NCI-H748 (cell line): ENCODE measurements around the gene TMEM115.

Experiments used
- DNase-seq: peaks from one replicate; lab custom pipeline; 2025; ENCODE audit not compliant: unreplicated experiment; lab: John Stamatoyannopoulos, UW

Gene TMEM115

GRCh38 chr3:50358911-50359759 is at the start of gene TMEM115:
TSS of gene TMEM115 (minus strand) at chr3:50359521. CDS start at chr3:50359063, 458 bp downstream.
- DNase-seq = peak; percentile 96

- no peak for DNase-seq
Measured at GRCh38 chr3:50408443-50408944, 49.2 kb upstream of the TMEM115 start.

DNA sequence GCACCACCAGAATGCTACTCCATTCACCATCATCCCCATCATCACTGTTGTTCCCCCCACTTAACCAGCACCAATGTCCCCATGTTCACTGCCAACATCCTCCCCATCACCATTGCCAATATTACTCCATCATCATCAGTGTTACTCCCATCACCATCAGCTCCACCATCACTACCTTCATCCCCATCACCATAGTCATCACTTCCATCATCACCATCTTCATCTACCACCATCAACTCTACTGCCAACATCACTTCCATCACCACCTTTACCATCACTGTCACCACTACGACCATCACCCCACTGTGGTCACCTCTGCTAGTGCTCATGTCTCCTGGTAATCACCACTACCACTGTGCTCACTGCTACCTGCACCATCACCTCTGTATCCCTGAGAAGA is 47.2 kb upstream of the TMEM115 start:
- no peak for DNase-seq

DNA sequence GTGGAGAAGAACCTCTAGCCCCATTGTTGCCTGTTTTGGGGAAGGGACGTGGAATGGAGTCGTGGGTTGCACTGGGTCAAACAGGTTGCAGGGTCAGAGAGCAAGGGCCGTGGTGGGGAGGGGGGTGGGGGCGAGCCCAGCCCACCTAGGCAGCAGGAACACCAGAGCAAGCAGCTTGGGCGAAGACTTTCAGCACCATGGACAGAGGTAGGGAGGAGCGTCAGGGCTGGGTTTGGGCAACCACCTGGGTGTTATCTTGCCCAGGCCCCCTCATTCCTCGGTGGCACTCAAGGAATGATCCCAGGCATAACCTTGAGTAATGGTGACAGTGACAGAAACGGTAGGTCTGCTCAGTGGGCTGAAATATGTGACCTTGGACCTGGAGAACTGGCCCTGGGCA is 45.9 kb upstream of the TMEM115 start:
- no peak for DNase-seq

DNA sequence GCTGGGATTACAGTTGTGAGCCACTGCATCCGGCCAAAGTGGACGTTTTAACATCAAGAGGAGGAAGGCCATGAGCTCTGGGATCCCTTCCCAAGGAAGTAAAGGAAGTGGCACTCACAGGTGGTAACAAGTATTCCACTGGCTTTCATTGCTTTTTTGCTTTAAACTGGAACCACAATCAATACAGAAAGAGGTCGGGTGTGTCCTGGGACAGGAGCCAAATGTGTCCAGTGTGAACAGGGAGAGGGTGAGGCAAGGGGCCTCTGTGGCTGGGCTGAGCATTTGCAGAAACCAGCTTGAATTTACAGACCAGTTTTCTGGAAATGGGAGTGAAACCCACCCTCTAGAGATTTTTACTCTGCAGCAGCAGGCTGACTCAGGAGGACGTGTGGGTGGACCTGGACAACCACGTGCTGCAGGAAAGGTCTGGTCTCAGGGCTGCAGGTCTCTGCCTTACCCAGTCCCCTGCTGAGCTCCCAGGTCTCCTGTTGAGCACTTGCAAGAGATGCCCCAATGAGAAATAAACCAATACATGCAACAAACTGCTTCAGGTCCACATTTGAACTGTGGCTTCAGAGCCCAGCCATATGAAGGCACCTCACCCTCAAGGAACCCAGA is 42.8 kb upstream of the TMEM115 start:
- no peak for DNase-seq

GRCh38 chr3:50396502-50396901 is 37.2 kb upstream of the TMEM115 start:
- DNase-seq = no peak

DNA sequence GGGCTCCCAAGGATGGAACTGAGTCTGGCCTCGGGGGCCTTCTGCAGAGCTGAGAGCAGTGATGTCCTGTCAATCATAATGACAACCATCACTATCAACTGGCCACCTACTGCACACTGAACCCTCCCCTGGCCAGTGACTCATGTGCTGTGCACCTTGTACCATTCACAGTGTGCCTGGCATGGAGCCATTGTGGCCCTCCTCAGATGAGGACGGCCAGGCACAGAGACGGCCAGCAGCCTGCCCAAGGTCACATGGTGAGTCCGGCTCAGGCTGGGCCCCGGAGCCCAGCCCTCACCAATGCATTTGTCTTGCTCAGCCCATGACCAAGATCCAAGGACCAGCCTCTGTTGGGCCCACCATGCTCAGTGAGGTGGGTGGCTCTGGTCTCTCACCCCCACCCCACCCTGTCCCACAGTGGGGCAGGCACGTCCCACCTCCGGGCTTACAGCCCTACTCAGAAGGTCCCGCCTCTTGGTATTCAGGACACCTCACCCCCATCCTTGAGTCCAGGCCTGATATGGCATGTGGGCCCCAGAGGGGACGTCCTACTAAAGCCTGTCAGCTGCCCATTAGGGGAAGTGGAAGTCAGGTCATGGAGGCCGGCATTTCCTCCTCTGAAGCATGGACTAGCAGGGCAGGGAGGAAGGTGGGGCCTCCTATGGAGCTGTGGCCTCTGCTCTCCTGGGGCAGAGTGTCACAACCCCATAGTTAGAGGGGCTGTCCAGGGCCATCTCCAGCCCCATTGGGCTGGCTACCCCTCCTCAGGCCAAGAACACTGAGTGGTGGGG is 35.9 kb upstream of the TMEM115 start:
- DNase-seq = no peak

GRCh38 chr3:50393061-50393460 is 33.7 kb upstream of the TMEM115 start:
- no peak for DNase-seq

GRCh38 chr3:50392101-50392715 is 32.9 kb upstream of the TMEM115 start:
- DNase-seq = no peak

DNA sequence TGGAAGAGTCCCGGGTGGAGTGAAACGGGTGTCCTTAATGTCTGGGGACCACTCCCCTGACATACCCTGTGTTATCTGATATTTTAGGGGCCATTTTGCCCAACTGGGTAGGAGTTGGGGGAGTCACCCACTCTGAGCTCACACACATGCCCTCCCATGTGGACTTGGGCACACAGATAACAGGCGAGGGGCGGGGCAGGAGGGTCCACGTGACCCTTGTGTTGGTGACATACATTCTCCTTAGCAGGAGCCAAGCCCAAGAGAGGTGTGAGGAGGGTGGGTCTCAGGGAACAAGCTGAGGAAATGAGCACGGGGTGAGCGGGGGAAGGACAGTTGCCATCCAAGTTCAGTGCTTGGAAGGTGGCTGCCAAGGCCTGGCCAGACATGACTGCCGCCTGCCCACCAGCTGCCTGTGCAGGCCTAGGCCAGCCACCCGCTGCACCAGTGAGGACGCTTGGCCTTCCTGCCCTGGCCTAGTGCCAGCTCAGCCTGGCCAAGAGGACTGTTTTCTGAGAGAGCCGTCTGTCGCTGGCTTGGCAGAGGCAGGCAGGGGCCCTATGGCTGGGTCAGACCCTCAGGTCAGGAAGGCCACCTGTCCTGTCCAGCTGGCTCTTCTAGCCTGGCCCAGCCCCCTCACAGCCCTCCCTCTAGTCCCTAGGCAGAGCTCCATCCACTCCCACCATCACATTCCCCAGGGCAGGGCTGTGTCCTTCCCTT is 31.3 kb upstream of the TMEM115 start:
- DNase-seq = peak; percentile 3

- DNase-seq = no peak
Measured at GRCh38 chr3:50389414-50389767, 30.1 kb upstream of the TMEM115 start.

GRCh38 chr3:50388720-50389413 is 29.5 kb upstream of the TMEM115 start:
- no peak for DNase-seq

DNA sequence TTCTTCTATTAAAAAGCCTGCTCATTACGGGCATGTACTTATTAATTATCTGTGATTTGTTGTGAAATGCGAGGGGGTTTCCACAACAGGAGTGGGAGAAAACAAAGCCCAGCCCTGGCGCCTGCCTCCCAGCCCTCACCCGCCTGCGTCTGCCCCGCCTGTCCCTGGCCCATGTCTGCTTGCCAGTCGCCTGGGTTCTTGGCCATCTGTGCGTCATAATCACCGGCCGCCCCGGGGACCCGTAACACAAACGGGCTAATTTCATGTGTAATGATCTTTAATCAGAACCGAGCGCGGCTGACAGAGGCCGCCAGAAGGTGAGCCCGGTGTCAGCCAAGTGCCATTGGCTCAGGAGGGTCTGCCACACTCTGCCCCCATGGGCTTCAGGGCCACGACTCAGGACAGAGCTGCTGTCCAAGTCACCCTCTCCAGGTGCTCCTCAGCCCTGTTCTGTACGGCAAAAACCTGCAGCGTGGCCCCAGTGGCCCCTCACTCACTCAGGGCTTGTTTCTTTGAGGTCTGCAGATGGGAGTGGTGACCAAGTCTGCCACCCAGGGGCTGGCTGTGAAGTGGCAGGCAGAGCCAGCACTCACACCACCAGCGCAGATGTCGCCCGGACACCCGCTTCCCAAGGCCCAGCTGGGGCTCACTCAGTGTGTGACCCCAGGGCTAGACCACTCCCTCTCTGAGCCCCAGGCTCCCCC is 28.8 kb upstream of the TMEM115 start:
- peak; percentile 20 for DNase-seq

GRCh38 chr3:50385754-50386153 is 26.4 kb upstream of the TMEM115 start:
- DNase-seq = no peak

DNA sequence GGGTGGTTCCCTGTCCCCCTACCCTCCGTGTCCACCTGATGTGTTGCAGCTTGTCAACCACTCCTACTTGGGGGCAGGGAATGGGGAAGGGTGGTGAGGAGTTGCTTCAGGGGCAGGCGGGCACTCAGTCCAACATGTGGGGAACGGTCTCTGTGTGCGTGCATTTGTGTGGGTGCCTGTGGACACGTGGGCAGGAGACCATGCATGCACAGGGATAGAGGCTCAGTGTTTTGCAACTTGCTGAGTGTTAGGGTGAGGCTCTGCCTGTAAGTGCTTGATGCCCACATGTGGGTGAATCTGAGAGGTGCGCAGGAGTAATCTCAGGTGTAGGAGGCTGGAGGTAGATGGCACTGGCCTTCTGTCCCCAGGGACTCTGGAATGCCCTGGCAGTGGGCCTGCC is 24.4 kb upstream of the TMEM115 start:
- no peak for DNase-seq

- no peak for DNase-seq
Measured at GRCh38 chr3:50382722-50383121, 23.4 kb upstream of the TMEM115 start.

GRCh38 chr3:50381383-50381782 is 22.1 kb upstream of the TMEM115 start:
- peak; percentile 0 for DNase-seq

- DNase-seq = no peak
Measured at GRCh38 chr3:50380405-50381085, 21.2 kb upstream of the TMEM115 start.

DNA sequence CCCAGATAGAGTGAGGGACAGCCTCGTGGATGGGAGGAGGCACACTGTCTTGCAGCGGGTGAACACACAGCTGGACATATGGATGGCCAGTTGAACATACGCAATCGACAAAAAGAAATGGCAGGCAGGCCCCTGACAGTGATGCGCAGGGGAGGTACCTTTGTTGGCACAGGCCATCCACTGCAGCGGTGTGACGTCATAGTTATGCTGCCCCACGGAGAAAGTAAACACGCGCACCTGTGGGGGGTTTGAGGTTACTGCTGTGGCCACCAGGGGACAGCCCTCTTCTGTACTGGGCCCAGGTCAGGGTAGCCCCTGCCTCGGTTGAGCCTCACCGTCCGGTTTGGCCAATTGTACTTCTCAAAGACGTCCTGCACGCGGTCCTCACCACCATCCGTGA is 19.4 kb upstream of the TMEM115 start:
- no peak for DNase-seq
